ENCODE measurements around the gene ARID1B.

ARID1B gene

DNA sequence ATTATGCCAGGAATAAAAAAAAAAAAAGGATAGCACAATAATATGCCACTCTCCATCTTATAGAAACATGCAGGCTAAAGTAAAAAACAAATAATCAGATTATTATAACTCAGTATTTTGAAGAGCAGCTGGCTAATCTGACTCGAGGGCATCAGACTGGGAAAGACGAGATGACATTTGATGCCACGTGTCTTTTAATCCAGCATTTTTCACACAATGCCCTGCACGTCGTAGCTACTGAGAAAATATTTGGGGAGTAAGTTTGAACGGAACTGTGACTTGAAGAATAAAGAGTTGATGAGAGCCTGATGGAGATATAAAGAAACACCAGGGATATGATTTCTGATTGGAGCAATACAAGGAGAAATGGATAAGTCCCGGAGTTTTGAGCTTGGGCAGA is 237.7 kb downstream of the ARID1B start:
- Histone ChIP-seq H3K4me1 (ENCODE audit: control insufficient read depth in 5 of 5, insufficient read depth in 5 of 5, low read length in 5 of 5) (peaks cover 0 to 4% (median 0%) of the 10 kb centered on the region in 5 donors), H3K27me3 (ENCODE audit: control insufficient read depth in 5 of 5, insufficient read depth in 4 of 5, low read length in 5 of 5) (no peaks in the 10 kb centered on the region), H3K9me3 (ENCODE audit: control insufficient read depth in 5 of 5, low read length in 5 of 5) (no peaks in the 10 kb centered on the region), H3K36me3 (ENCODE audit: control insufficient read depth in 5 of 5, insufficient read depth in 5 of 5, low read length in 5 of 5) (no peaks in the 10 kb centered on the region), H3K4me3 (ENCODE audit: low read depth in 1 of 5, low read length in 5 of 5) (no peak overlapping the region), H3K27ac (ENCODE audit: low read depth, low read length) (no peak overlapping the region), H3K9ac (ENCODE audit: low read length in 5 of 5) (no peak overlapping the region)

DNA sequence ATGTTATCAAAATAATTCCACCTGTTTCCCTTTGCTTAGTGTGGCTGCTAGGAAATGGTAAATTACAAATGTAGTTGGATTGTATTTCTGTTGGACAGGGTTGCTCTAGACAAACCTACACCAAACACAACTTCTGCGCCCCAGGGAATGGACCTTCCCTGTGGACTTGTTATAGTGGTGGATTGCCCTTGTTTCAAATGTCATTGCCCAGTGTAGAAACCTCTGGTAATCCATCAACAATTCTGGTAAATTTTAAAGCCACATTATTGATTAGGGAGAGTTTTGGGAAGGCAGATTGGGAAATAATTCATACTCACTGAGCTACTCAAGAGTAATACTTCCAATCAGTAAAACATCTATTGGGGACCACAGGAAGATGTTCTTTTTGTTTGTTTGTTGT is 239.8 kb downstream of the ARID1B start:
- no peak overlapping the region for H3K9ac ChIP-seq (ENCODE audit: low read length in 5 of 5)
- peaks cover 0 to 7% (median 3%) of the 10 kb centered on the region in 5 donors for H3K4me1 ChIP-seq (ENCODE audit: control insufficient read depth in 5 of 5, insufficient read depth in 5 of 5, low read length in 5 of 5)
- H3K27me3 ChIP-seq (ENCODE audit: control insufficient read depth in 5 of 5, insufficient read depth in 4 of 5, low read length in 5 of 5), result no peaks in the 10 kb centered on the region

GRCh38 chr6:157017861-157018260 is 240.7 kb downstream of the ARID1B start:
- no peak overlapping the region for H3K27ac ChIP-seq (ENCODE audit: low read depth, low read length)
- H3K9me3 ChIP-seq (ENCODE audit: control insufficient read depth in 5 of 5, low read length in 5 of 5), result no peaks in the 10 kb centered on the region
- peaks cover 0 to 14% (median 11%) of the 10 kb centered on the region in 5 donors for H3K4me1 ChIP-seq (ENCODE audit: control insufficient read depth in 5 of 5, insufficient read depth in 5 of 5, low read length in 5 of 5)
- no peak overlapping the region for H3K9ac ChIP-seq (ENCODE audit: low read length in 5 of 5)
- no peaks in the 10 kb centered on the region for H3K27me3 ChIP-seq (ENCODE audit: control insufficient read depth in 5 of 5, insufficient read depth in 4 of 5, low read length in 5 of 5)
- H3K4me3 ChIP-seq (ENCODE audit: low read depth in 1 of 5, low read length in 5 of 5), result no peak overlapping the region
- no peaks in the 10 kb centered on the region for H3K36me3 ChIP-seq (ENCODE audit: control insufficient read depth in 5 of 5, insufficient read depth in 5 of 5, low read length in 5 of 5)

More for the DNA sequence above, 239.8 kb downstream of the ARID1B start:
- Histone ChIP-seq H3K9me3 (ENCODE audit: control insufficient read depth in 5 of 5, low read length in 5 of 5) (no peaks in the 10 kb centered on the region), H3K27ac (ENCODE audit: low read depth, low read length) (no peak overlapping the region), H3K36me3 (ENCODE audit: control insufficient read depth in 5 of 5, insufficient read depth in 5 of 5, low read length in 5 of 5) (no peaks in the 10 kb centered on the region), H3K4me3 (ENCODE audit: low read depth in 1 of 5, low read length in 5 of 5) (no peak overlapping the region)

- Histone ChIP-seq H3K27ac (ENCODE audit: low read depth, low read length) (no peak overlapping the region), H3K9me3 (ENCODE audit: control insufficient read depth in 5 of 5, low read length in 5 of 5) (no peaks in the 10 kb centered on the region), H3K27me3 (ENCODE audit: control insufficient read depth in 5 of 5, insufficient read depth in 4 of 5, low read length in 5 of 5) (no peaks in the 10 kb centered on the region), H3K36me3 (ENCODE audit: control insufficient read depth in 5 of 5, insufficient read depth in 5 of 5, low read length in 5 of 5) (no peaks in the 10 kb centered on the region), H3K4me1 (ENCODE audit: control insufficient read depth in 5 of 5, insufficient read depth in 5 of 5, low read length in 5 of 5) (peaks cover 0 to 22% (median 18%) of the 10 kb centered on the region in 5 donors), H3K4me3 (ENCODE audit: low read depth in 1 of 5, low read length in 5 of 5) (no peak overlapping the region), H3K9ac (ENCODE audit: low read length in 5 of 5) (no peak overlapping the region)
Measured at GRCh38 chr6:157019115-157019641, 242.0 kb downstream of the ARID1B start.

DNA sequence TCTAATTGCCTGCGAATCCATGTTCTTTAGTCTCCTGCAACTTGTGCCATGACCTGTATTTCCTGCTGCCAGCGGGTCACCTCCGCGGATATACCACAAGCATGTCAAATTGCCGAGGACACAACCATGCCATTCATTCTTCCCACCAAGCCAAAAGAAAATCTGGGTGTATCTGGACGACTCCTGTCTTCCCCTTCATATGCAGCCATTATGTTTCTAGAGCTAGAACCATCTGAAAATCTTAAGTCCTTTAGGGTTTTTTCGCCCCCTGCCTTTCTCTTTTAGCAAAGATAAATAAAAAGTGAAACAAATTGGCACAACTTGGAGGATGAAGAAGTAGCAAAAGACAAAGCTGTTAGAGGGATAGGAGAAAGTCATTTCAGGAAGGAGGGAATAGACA is 242.6 kb downstream of the ARID1B start:
- H3K9ac ChIP-seq (ENCODE audit: low read length in 5 of 5), result no peak overlapping the region
- H3K4me1 ChIP-seq (ENCODE audit: control insufficient read depth in 5 of 5, insufficient read depth in 5 of 5, low read length in 5 of 5), result peaks cover 0 to 23% (median 18%) of the 10 kb centered on the region in 5 donors
- H3K36me3 ChIP-seq (ENCODE audit: control insufficient read depth in 5 of 5, insufficient read depth in 5 of 5, low read length in 5 of 5), result no peaks in the 10 kb centered on the region
- H3K4me3 ChIP-seq (ENCODE audit: low read depth in 1 of 5, low read length in 5 of 5), result peak overlapping the region in 1 of 5 donors; percentile 11
- no peaks in the 10 kb centered on the region for H3K27me3 ChIP-seq (ENCODE audit: control insufficient read depth in 5 of 5, insufficient read depth in 4 of 5, low read length in 5 of 5)
- no peak overlapping the region for H3K27ac ChIP-seq (ENCODE audit: low read depth, low read length)
- H3K9me3 ChIP-seq (ENCODE audit: control insufficient read depth in 5 of 5, low read length in 5 of 5), result no peaks in the 10 kb centered on the region

DNA sequence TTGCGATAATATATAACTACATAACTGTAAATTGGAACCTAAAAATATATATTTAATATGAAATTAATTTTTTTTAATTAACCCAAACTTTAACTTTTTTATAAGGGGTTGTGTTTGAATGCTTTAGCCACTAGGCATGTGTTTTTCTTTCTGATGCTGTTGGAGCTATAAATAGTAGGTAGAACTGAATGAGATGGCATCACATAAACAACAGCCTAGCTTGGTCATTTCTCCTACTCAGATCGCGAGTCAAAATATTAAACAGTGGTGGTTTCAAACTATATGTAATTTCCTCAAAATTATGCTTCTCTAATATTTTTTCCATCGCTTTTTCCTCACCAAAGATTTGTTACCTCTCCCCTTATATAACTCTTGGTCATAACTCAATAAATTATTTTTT is 243.2 kb downstream of the ARID1B start:
- peaks cover 0 to 23% (median 18%) of the 10 kb centered on the region in 5 donors for H3K4me1 ChIP-seq (ENCODE audit: control insufficient read depth in 5 of 5, insufficient read depth in 5 of 5, low read length in 5 of 5)
- peak overlapping the region in 4 of 5 donors; percentile 64 to 97 (median 94) for H3K9ac ChIP-seq (ENCODE audit: low read length in 5 of 5)
- H3K27ac ChIP-seq (ENCODE audit: low read depth, low read length), result peak overlapping the region; percentile 96
- peaks cover 0 to 2% (median 0%) of the 10 kb centered on the region in 5 donors for H3K9me3 ChIP-seq (ENCODE audit: control insufficient read depth in 5 of 5, low read length in 5 of 5)
- H3K27me3 ChIP-seq (ENCODE audit: control insufficient read depth in 5 of 5, insufficient read depth in 4 of 5, low read length in 5 of 5), result no peaks in the 10 kb centered on the region
- no peaks in the 10 kb centered on the region for H3K36me3 ChIP-seq (ENCODE audit: control insufficient read depth in 5 of 5, insufficient read depth in 5 of 5, low read length in 5 of 5)
- peak overlapping the region; percentile 70 to 86 (median 81) for H3K4me3 ChIP-seq (ENCODE audit: low read depth in 1 of 5, low read length in 5 of 5)

DNA sequence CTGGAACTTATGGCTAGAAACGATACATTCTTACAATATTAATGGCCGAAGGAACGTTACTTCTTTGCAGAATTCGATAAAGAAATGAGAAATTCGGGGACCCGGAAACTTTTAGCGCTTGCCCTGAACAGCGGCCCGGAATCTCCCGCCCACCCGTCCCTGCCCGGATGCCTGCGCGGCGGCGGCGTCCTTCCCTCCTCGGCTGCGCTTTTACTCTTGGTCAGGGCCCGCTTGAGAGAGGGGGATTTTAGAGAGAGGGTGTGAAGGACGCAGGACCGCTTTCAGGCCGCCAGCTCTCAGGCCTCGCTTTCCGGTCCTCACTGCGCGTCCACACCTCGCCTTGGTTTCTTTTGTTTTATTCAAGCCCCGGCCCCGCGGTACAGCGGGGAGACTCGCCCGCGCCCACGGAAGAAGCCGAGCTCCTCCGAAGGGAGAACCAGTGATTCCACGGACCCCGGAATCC is 243.7 kb downstream of the ARID1B start:
- Histone ChIP-seq H3K36me3 (ENCODE audit: control insufficient read depth in 5 of 5, insufficient read depth in 5 of 5, low read length in 5 of 5) (no peaks in the 10 kb centered on the region), H3K9me3 (ENCODE audit: control insufficient read depth in 5 of 5, low read length in 5 of 5) (peaks cover 0 to 4% (median 0%) of the 10 kb centered on the region in 5 donors), H3K9ac (ENCODE audit: low read length in 5 of 5) (peak overlapping the region; percentile 19 to 97 (median 95)), H3K4me3 (ENCODE audit: low read depth in 1 of 5, low read length in 5 of 5) (peak overlapping the region; percentile 70 to 86 (median 81)), H3K27me3 (ENCODE audit: control insufficient read depth in 5 of 5, insufficient read depth in 4 of 5, low read length in 5 of 5) (no peaks in the 10 kb centered on the region), H3K27ac (ENCODE audit: low read depth, low read length) (peak overlapping the region; percentile 96), H3K4me1 (ENCODE audit: control insufficient read depth in 5 of 5, insufficient read depth in 5 of 5, low read length in 5 of 5) (peaks cover 0 to 23% (median 18%) of the 10 kb centered on the region in 5 donors)

GRCh38 chr6:157021344-157021992 is 244.3 kb downstream of the ARID1B start:
- Histone ChIP-seq H3K9ac (ENCODE audit: low read length in 5 of 5) (peak overlapping the region; percentile 19 to 97 (median 95)), H3K27me3 (ENCODE audit: control insufficient read depth in 5 of 5, insufficient read depth in 4 of 5, low read length in 5 of 5) (no peaks in the 10 kb centered on the region), H3K9me3 (ENCODE audit: control insufficient read depth in 5 of 5, low read length in 5 of 5) (peaks cover 0 to 4% (median 0%) of the 10 kb centered on the region in 5 donors), H3K36me3 (ENCODE audit: control insufficient read depth in 5 of 5, insufficient read depth in 5 of 5, low read length in 5 of 5) (no peaks in the 10 kb centered on the region), H3K4me3 (ENCODE audit: low read depth in 1 of 5, low read length in 5 of 5) (peak overlapping the region; percentile 57 to 86 (median 81)), H3K4me1 (ENCODE audit: control insufficient read depth in 5 of 5, insufficient read depth in 5 of 5, low read length in 5 of 5) (peaks cover 0 to 23% (median 18%) of the 10 kb centered on the region in 5 donors), H3K27ac (ENCODE audit: low read depth, low read length) (peak overlapping the region; percentile 96)

- H3K4me3 ChIP-seq (ENCODE audit: low read depth in 1 of 5, low read length in 5 of 5), result peak overlapping the region; percentile 57 to 86 (median 81)
- peak overlapping the region; percentile 96 for H3K27ac ChIP-seq (ENCODE audit: low read depth, low read length)
- peaks cover 0 to 23% (median 18%) of the 10 kb centered on the region in 5 donors for H3K4me1 ChIP-seq (ENCODE audit: control insufficient read depth in 5 of 5, insufficient read depth in 5 of 5, low read length in 5 of 5)
Measured at GRCh38 chr6:157021993-157022740, 245.0 kb downstream of the ARID1B start.

GRCh38 chr6:157023958-157024357 is 246.8 kb downstream of the ARID1B start:
- no peaks in the 10 kb centered on the region for H3K27me3 ChIP-seq (ENCODE audit: control insufficient read depth in 5 of 5, insufficient read depth in 4 of 5, low read length in 5 of 5)
- H3K4me1 ChIP-seq (ENCODE audit: control insufficient read depth in 5 of 5, insufficient read depth in 5 of 5, low read length in 5 of 5), result peaks cover 0 to 23% (median 18%) of the 10 kb centered on the region in 5 donors
- H3K9ac ChIP-seq (ENCODE audit: low read length in 5 of 5), result peak overlapping the region in 1 of 5 donors; percentile 58
- peaks cover 0 to 4% (median 0%) of the 10 kb centered on the region in 5 donors for H3K9me3 ChIP-seq (ENCODE audit: control insufficient read depth in 5 of 5, low read length in 5 of 5)
- no peaks in the 10 kb centered on the region for H3K36me3 ChIP-seq (ENCODE audit: control insufficient read depth in 5 of 5, insufficient read depth in 5 of 5, low read length in 5 of 5)
- H3K27ac ChIP-seq (ENCODE audit: low read depth, low read length), result peak overlapping the region; percentile 60
- no peak overlapping the region for H3K4me3 ChIP-seq (ENCODE audit: low read depth in 1 of 5, low read length in 5 of 5)

More at GRCh38 chr6:157021993-157022740, 245.0 kb downstream of the ARID1B start:
- peaks cover 0 to 4% (median 0%) of the 10 kb centered on the region in 5 donors for H3K9me3 ChIP-seq (ENCODE audit: control insufficient read depth in 5 of 5, low read length in 5 of 5)
- no peaks in the 10 kb centered on the region for H3K36me3 ChIP-seq (ENCODE audit: control insufficient read depth in 5 of 5, insufficient read depth in 5 of 5, low read length in 5 of 5)
- peak overlapping the region in 4 of 5 donors; percentile 92 to 97 (median 96) for H3K9ac ChIP-seq (ENCODE audit: low read length in 5 of 5)
- no peaks in the 10 kb centered on the region for H3K27me3 ChIP-seq (ENCODE audit: control insufficient read depth in 5 of 5, insufficient read depth in 4 of 5, low read length in 5 of 5)

Data from subcutaneous abdominal adipose tissue (tissue), 5 donors.